B cell (primary cell): ENCODE data around the gene TMOD4. TPM values are rescaled to one million over a fixed set of nuclear protein-coding genes. Genes with fewer than 3 reads are reported as not detected.

Experiments used
- ATAC-seq: fragments of 200-7000 bp; cut with Tn5 transposase; one replicate; pipeline ENCODE4 v1.10.0; 2021; ENCODE audit warnings: low read depth, mild to moderate bottlenecking, moderate number of reproducible peaks, moderate library complexity
- CTCF ChIA-PET: fragments of 350-600 bp; sonication (Branson Sonifier 250); formaldehyde crosslinking; loops from one replicate; lab custom pipeline; 2021; ENCODE audit warnings: antibody characterized with exemption, inconsistent platforms; lab: Charles Lee
- POLR2A ChIA-PET: fragments of 350-600 bp; sonication (Branson Sonifier 250); formaldehyde crosslinking; loops from one replicate; lab custom pipeline; 2021; ENCODE audit warnings: antibody characterized with exemption; lab: Charles Lee
- DNase-seq: peaks from one replicate; pipeline ENCODE4 v3.0.0; 2013
- H2AFZ ChIP-seq: 2 replicates; pipeline ENCODE4 v1.6.1; 2012; ENCODE audit warnings: mild to moderate bottlenecking, low read depth, low read length; ENCODE audit not compliant: insufficient read depth, poor library complexity, severe bottlenecking
- H3K27ac ChIP-seq, 2 donors: 1 replicate in 1 of 2; 2 replicates in 1 of 2; pipeline ENCODE4 v1.5.1; 2012 to 2013; ENCODE audit warnings: low read length in 2 of 2, mild to moderate bottlenecking in 2 of 2, moderate library complexity in 1 of 2
- H3K27me3 ChIP-seq, 4 experiments: fragments of 200-600 bp in 1 of 4; sonication (generic) in 1 of 4; replicated peaks in 1 of 4; 1 replicate in 2 of 4; 2 replicates in 2 of 4; pipeline versions ENCODE4 v1.6.1 to v1.7.0; 2013 to 2016; ENCODE audit warnings: low read length in 3 of 4, mild to moderate bottlenecking in 2 of 4, mixed read lengths in 1 of 4, moderate library complexity in 1 of 4; ENCODE audit not compliant: insufficient read depth in 4 of 4, control insufficient read depth in 3 of 4; ENCODE audit errors: control extremely low read depth in 1 of 4
- H3K36me3 ChIP-seq, 2 experiments: replicated peaks in 1 of 2; 1 replicate in 1 of 2; 2 replicates in 1 of 2; pipeline versions ENCODE4 v1.6.1 to v1.7.1; 2013; ENCODE audit warnings: low read length in 1 of 2; ENCODE audit not compliant: insufficient read depth in 2 of 2, control insufficient read depth in 1 of 2; ENCODE audit errors: control extremely low read depth in 1 of 2, extremely low read depth in 1 of 2
- H3K4me1 ChIP-seq, 2 donors: fragments of 200-600 bp in 1 of 2; sonication (generic) in 1 of 2; 1 replicate in 1 of 2; 2 replicates in 1 of 2; pipeline versions ENCODE4 v1.5.1 to v1.6.1; 2013 to 2017; ENCODE audit warnings: low read length in 2 of 2; ENCODE audit not compliant: control insufficient read depth in 2 of 2, insufficient read depth in 2 of 2
- H3K4me2 ChIP-seq: replicated peaks from 2 replicates; pipeline ENCODE3; 2012; ENCODE audit warnings: mild to moderate bottlenecking, low read depth, low read length; ENCODE audit not compliant: poor library complexity, severe bottlenecking
- H3K4me3 ChIP-seq, 5 experiments: fragments of 200-600 bp in 1 of 5; sonication (generic) in 1 of 5; 1 replicate in 3 of 5; 2 replicates in 2 of 5; pipeline versions ENCODE4 v1.5.1 to v1.7.0; 2011 to 2016; ENCODE audit warnings: low read length in 4 of 5, mild to moderate bottlenecking in 4 of 5, low read depth in 2 of 5, control low read depth in 1 of 5, moderate library complexity in 1 of 5; ENCODE audit not compliant: insufficient read depth in 1 of 5; ENCODE audit errors: control extremely low read depth in 1 of 5, extremely low read depth in 1 of 5
- H3K79me2 ChIP-seq: fragments of 200-600 bp; sonication (generic); one replicate; pipeline ENCODE4 v1.6.0; 2016; ENCODE audit warnings: low read length; ENCODE audit not compliant: control insufficient read depth, insufficient read depth
- H3K9ac ChIP-seq: fragments of 200-600 bp; sonication (generic); 2 replicates; pipeline ENCODE4 v1.6.1; 2017; ENCODE audit warnings: mild to moderate bottlenecking, low read length, moderate library complexity
- H3K9me3 ChIP-seq, 3 donors: one replicate each; pipeline versions ENCODE4 v1.6.1 to v1.7.1; 2013; ENCODE audit warnings: low read length in 2 of 3; ENCODE audit not compliant: control insufficient read depth in 2 of 3, insufficient read depth in 1 of 3; ENCODE audit errors: control extremely low read depth in 1 of 3
- H4K20me1 ChIP-seq: 2 replicates; pipeline ENCODE4 v1.6.0; 2012; ENCODE audit warnings: mild to moderate bottlenecking, low read length; ENCODE audit not compliant: insufficient read depth, control insufficient read depth, poor library complexity, severe bottlenecking
- H3K27ac Mint-ChIP-seq: one replicate; pipeline ENCODE4 v1.8.0; 2021; ENCODE audit warnings: mixed read lengths
- H3K27me3 Mint-ChIP-seq: one replicate; pipeline ENCODE4 v1.8.0; 2021; ENCODE audit warnings: mixed read lengths
- H3K4me1 Mint-ChIP-seq: one replicate; pipeline ENCODE4 v1.8.0; 2021; ENCODE audit warnings: mixed read lengths
- H3K4me3 Mint-ChIP-seq: one replicate; pipeline ENCODE4 v1.8.0; 2021; ENCODE audit warnings: mixed read lengths
- H3K9me3 Mint-ChIP-seq: one replicate; pipeline ENCODE4 v1.8.0; 2022; ENCODE audit warnings: mixed read lengths; ENCODE audit not compliant: insufficient read depth
- CTCF ChIP-seq: fragments of 200-600 bp; IDR thresholded peaks from one replicate; pipeline ENCODE4 v1.8.0; 2022; ENCODE audit warnings: antibody characterized with exemption, mild to moderate bottlenecking
- EZH2 ChIP-seq: IDR thresholded peaks from 2 replicates; pipeline ENCODE4 v1.6.1; 2012; ENCODE audit warnings: borderline replicate concordance, low read depth, mild to moderate bottlenecking, moderate library complexity, low read length; ENCODE audit not compliant: insufficient read depth, poor library complexity, severe bottlenecking
- WGBS: methylation state at CpG from one replicate; pipeline ENCODE4 v1.1.5; 2013; ENCODE audit warnings: missing lambda C conversion rate; ENCODE audit not compliant: insufficient coverage; 5-methylcytosine and 5-hydroxymethylcytosine counted together
- intact Hi-C: fragments of 100-400 bp; cut with micrococcal nuclease; formaldehyde crosslinking; loops from one replicate; pipeline ENCODE4 v1.10.0; 2022
- polyA plus RNA-seq: library from polyadenylated mRNA; depleted of rRNA; stranded (reverse); fragments of >200 nt; gene quantifications from 2 replicates; pipeline ENCODE4 v1.2.3, GENCODE V29; 2012
- total RNA-seq, 2 donors: library from RNA; stranded (reverse); fragments of 120-200 nt in 1 of 2; gene quantifications; 1 replicate in 1 of 2; 2 replicates in 1 of 2; pipeline versions ENCODE4 v1.2.3 to v1.2.4, GENCODE V29; 2013 to 2022

TMOD4 gene
- total and polyA plus RNA-seq, 2 donors (not counting 1 experiment from before 2014, with no cell fraction given) = 1.7 to 3.5 TPM

GRCh38 chr1:151176514-151177045, 799 bp upstream of the TMOD4 start:
- no peak overlapping the region for H3K4me2 ChIP-seq
- POLR2A ChIA-PET = interaction anchor here (1.0 kb wide), 1 partner anchor 13 kb away, joined by 4 read pairs; the partner anchor contains the start of gene VPS72
- H2AFZ ChIP-seq = no peak overlapping the region
- H3K27ac Mint-ChIP-seq = no peak overlapping the region
- H3K9me3 ChIP-seq = no peaks in the 10 kb centered on the region
- H3K4me1 Mint-ChIP-seq = peaks cover 2% of the 10 kb centered on the region
- DNase-seq (no peak), ATAC-seq (no peak)
- no peaks in the 10 kb centered on the region for H3K4me1 ChIP-seq
- H4K20me1 ChIP-seq = no peaks in the 10 kb centered on the region
- no peaks in the 10 kb centered on the region for H3K27me3 Mint-ChIP-seq
- H3K4me3 ChIP-seq = no peak overlapping the region
- TF ChIP-seq EZH2 (no peak), CTCF (no peak)
- no peaks in the 10 kb centered on the region for H3K9me3 Mint-ChIP-seq
- H3K9ac ChIP-seq = no peak overlapping the region
- no peaks in the 10 kb centered on the region for H3K79me2 ChIP-seq
- CTCF ChIA-PET = interaction anchor here (1.0 to 1.3 kb wide), 4 partner anchors 13 to 76 kb away, joined by 3 to 4 read pairs (median 4); partner anchors contain the start of genes TNFAIP8L2 and VPS72
- no peak overlapping the region for H3K4me3 Mint-ChIP-seq
- 97% methylated on average over 17 of the region's 17 CpGs for WGBS
- H3K36me3 ChIP-seq = peaks cover 10 to 46% of the 10 kb centered on the region in 2 experiments
- no peak overlapping the region for H3K27ac ChIP-seq
- no peaks in the 10 kb centered on the region for H3K27me3 ChIP-seq
- intact Hi-C loops = no loop called here

GRCh38 chr1:151175041-151175741, 590 bp downstream of the TMOD4 start:
- POLR2A ChIA-PET = interaction anchor here (1.0 kb wide), 1 partner anchor 15 kb away, joined by 4 read pairs; the partner anchor contains the start of gene VPS72
- H3K79me2 ChIP-seq = no peaks in the 10 kb centered on the region
- DNase-seq = no peak
- H3K9me3 Mint-ChIP-seq = no peaks in the 10 kb centered on the region
- intact Hi-C loops = no loop called here
- TF ChIP-seq CTCF (no peak), EZH2 (no peak)
- no peaks in the 10 kb centered on the region for H3K27me3 ChIP-seq
- CTCF ChIA-PET = interaction anchor here (1.0 to 2.3 kb wide), 7 partner anchors 9 to 77 kb away, joined by 3 to 9 read pairs (median 4); partner anchors contain the start of genes SCNM1, TNFAIP8L2 and VPS72
- H4K20me1 ChIP-seq = no peaks in the 10 kb centered on the region
- H3K4me1 Mint-ChIP-seq = peaks cover 2% of the 10 kb centered on the region
- no peak for ATAC-seq
- no peak overlapping the region for H3K27ac ChIP-seq
- H3K4me1 ChIP-seq = no peaks in the 10 kb centered on the region
- no peak overlapping the region for H3K27ac Mint-ChIP-seq
- H3K9me3 ChIP-seq = no peaks in the 10 kb centered on the region
- H3K9ac ChIP-seq = no peak overlapping the region
- no CpG with 5 or more reads among the region's 6 CpGs for WGBS
- H3K36me3 ChIP-seq = peaks cover 5 to 49% of the 10 kb centered on the region in 2 experiments
- no peak overlapping the region for H3K4me3 ChIP-seq
- no peaks in the 10 kb centered on the region for H3K27me3 Mint-ChIP-seq
- no peak overlapping the region for H2AFZ ChIP-seq
- no peak overlapping the region for H3K4me2 ChIP-seq
- no peak overlapping the region for H3K4me3 Mint-ChIP-seq
